ENCODE results near the gene ZNF25. TPM values are rescaled to one million over a fixed set of nuclear protein-coding genes. Genes with fewer than 3 reads are reported as not detected.
A peak's percentile ranks its signal among the peaks of the same experiment; 100 is the strongest.
"Not testable (repeated sequence)": the region's sequence is repeated elsewhere in the genome, so short reads cannot be mapped to it uniquely, and the experiment has no call there.

ZNF25 gene
- total RNA-seq (2014; rRNA removed; shearing (Covaris generic)): 2.6 and 7.6 TPM in 2 replicates

GRCh38 chr10:37976091-37976879 lies at the start of gene ZNF25:
Gene ZNF25, minus strand, starts transcription at chr10:37976647. Its CDS starts 4,925 bp downstream, at chr10:37971722.
- peak; percentile 93 for DNase-seq (ENCODE audit: low spot score)

- no peak for DNase-seq (ENCODE audit: low spot score)
Observed at GRCh38 chr10:38025283-38025682, 48.8 kb upstream of the ZNF25 start.

GRCh38 chr10:38019124-38019523 lies 42.7 kb upstream of the ZNF25 start:
- DNase-seq (ENCODE audit: low spot score): not testable (repeated sequence)

GRCh38 chr10:38016354-38016753 lies 39.9 kb upstream of the ZNF25 start:
- no peak for DNase-seq (ENCODE audit: low spot score)

- peak; percentile 86 for DNase-seq (ENCODE audit: low spot score)
Observed at GRCh38 chr10:38010119-38010903, 33.9 kb upstream of the ZNF25 start, which contains the start of gene ZNF33A. Gene ZNF33A, plus strand, starts transcription at chr10:38010675. Its CDS starts 1,667 bp downstream, at chr10:38012342.

GRCh38 chr10:38007991-38008390 lies 31.5 kb upstream of the ZNF25 start:
- DNase-seq (ENCODE audit: low spot score): no peak

GRCh38 chr10:38007551-38007950 lies 31.1 kb upstream of the ZNF25 start:
- no peak for DNase-seq (ENCODE audit: low spot score)

GRCh38 chr10:38003588-38003987 lies 27.1 kb upstream of the ZNF25 start:
- no peak for DNase-seq (ENCODE audit: low spot score)

- no peak for DNase-seq (ENCODE audit: low spot score)
Observed at GRCh38 chr10:38003026-38003425, 26.6 kb upstream of the ZNF25 start.

GRCh38 chr10:38000474-38000873 lies 24.0 kb upstream of the ZNF25 start:
- DNase-seq (ENCODE audit: low spot score): not testable (repeated sequence)

- not testable (repeated sequence) for DNase-seq (ENCODE audit: low spot score)
Observed at GRCh38 chr10:37998920-37999319, 22.5 kb upstream of the ZNF25 start.

GRCh38 chr10:37992083-37992482 lies 15.6 kb upstream of the ZNF25 start:
- DNase-seq (ENCODE audit: low spot score): no peak

GRCh38 chr10:37991655-37992054 lies 15.2 kb upstream of the ZNF25 start:
- no peak for DNase-seq (ENCODE audit: low spot score)

GRCh38 chr10:37976880-37977203 lies 395 bp upstream of the ZNF25 start:
- no peak for DNase-seq (ENCODE audit: low spot score)

- no peak for DNase-seq (ENCODE audit: low spot score)
Observed at GRCh38 chr10:37975401-37975991, 951 bp downstream of the ZNF25 start.

GRCh38 chr10:37972396-37972795 lies 4.1 kb downstream of the ZNF25 start:
- no peak for DNase-seq (ENCODE audit: low spot score)

- DNase-seq (ENCODE audit: low spot score): no peak
Observed at GRCh38 chr10:37965006-37965405, 11.4 kb downstream of the ZNF25 start.

GRCh38 chr10:37960591-37961137 lies 15.8 kb downstream of the ZNF25 start:
- DNase-seq (ENCODE audit: low spot score): no peak

GRCh38 chr10:37957841-37958240 lies 18.6 kb downstream of the ZNF25 start:
- DNase-seq (ENCODE audit: low spot score): no peak

- DNase-seq (ENCODE audit: low spot score): no peak
Observed at GRCh38 chr10:37952926-37953325, 23.5 kb downstream of the ZNF25 start.

- DNase-seq (ENCODE audit: low spot score): no peak
Observed at GRCh38 chr10:37952043-37952755, 24.2 kb downstream of the ZNF25 start.

- no peak for DNase-seq (ENCODE audit: low spot score)
Observed at GRCh38 chr10:37948210-37948609, 28.2 kb downstream of the ZNF25 start.
